Activated T-helper 9 cell treated with anti-CD3 and anti-CD28 coated beads, Interleukin-2, amount 50 U/mL, for 16 hours (primary cell): Measurements from ENCODE around the gene CUX1.
"Not testable (repeated sequence)": the region's sequence is repeated elsewhere in the genome, so short reads cannot be mapped to it uniquely, and the experiment has no call there.

Experiments used
- DNase-seq: peaks from one replicate; pipeline ENCODE4 v3.0.0-alpha.2; 2020; ENCODE audit warnings: low read depth

The CUX1 gene

GRCh38 chr7:101795461-101795860 lies 22.0 kb upstream of the CUX1 start:
- DNase-seq: no peak

- not testable (repeated sequence) for DNase-seq
Measured at GRCh38 chr7:101798173-101798572, 19.3 kb upstream of the CUX1 start.

- DNase-seq: no peak
Measured at GRCh38 chr7:101803203-101804087, 14.0 kb upstream of the CUX1 start.

GRCh38 chr7:101804088-101804963 lies 13.1 kb upstream of the CUX1 start:
- DNase-seq: no peak

GRCh38 chr7:101804967-101805366 lies 12.5 kb upstream of the CUX1 start:
- no peak for DNase-seq

DNA sequence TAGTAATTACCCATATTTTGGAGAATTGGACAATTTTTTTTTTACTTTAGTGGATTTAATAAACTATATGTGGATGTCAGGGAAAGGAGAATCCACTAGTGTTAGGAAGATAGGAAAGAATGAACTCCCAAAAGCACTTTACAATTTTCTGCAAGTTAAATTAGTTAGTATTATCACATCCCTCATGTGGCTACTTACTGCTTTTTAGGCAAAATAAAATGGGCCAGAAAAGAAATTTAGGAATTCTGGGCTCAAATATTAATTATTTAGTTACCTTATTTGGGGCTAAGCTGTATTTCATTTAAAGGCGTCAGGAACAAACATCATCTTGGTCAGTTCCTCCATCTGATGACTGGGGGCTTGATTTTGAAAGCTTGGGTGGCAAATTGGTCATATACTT lies 4.8 kb upstream of the CUX1 start:
- DNase-seq: no peak

- DNase-seq: no peak
Measured at GRCh38 chr7:101813402-101814019, 3.9 kb upstream of the CUX1 start.

- DNase-seq: peak; percentile 43
Measured at GRCh38 chr7:101814081-101814990, 3.1 kb upstream of the CUX1 start.

DNA sequence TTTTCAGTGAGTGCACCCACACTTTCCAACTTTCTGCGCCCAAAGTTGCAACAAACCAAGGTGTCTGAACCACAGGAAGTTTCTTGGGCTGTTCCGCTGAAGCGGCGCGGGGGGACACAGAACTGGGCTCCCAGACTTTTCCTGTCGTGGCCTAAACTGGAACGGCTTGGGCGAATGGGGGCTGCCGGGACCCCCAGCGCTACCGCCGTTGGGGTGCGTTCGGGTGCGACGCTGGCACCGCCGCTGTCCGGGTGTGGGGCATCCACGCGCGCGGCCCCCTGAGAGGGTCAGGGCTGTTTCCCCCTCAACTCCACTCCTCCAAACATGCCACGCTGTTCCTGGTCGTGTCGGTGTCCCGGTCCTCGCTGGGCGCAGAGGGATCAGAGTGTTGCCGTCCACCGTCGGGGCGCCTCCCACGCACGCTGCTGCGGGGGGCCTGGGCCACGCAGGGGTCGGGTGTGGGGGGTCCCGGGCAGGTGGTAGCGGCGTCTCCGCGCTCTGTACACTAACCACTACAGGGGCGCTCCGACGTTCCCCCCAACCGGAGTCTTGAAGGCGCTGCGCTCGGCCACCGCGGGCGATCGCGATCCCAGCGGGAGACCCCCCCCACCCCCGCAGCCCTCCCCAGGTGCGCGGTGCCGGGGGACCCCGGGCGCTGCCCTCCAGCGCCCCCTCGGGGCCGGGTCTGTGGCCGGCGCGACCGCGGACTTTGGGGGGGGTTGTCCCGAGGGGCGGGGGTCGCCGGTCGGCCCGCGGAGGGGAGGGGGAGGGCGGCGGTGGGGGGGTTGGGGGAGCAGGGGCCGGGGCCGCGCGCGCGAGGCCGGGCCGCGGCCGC lies 2.2 kb upstream of the CUX1 start:
- peak; percentile 59 for DNase-seq

DNA sequence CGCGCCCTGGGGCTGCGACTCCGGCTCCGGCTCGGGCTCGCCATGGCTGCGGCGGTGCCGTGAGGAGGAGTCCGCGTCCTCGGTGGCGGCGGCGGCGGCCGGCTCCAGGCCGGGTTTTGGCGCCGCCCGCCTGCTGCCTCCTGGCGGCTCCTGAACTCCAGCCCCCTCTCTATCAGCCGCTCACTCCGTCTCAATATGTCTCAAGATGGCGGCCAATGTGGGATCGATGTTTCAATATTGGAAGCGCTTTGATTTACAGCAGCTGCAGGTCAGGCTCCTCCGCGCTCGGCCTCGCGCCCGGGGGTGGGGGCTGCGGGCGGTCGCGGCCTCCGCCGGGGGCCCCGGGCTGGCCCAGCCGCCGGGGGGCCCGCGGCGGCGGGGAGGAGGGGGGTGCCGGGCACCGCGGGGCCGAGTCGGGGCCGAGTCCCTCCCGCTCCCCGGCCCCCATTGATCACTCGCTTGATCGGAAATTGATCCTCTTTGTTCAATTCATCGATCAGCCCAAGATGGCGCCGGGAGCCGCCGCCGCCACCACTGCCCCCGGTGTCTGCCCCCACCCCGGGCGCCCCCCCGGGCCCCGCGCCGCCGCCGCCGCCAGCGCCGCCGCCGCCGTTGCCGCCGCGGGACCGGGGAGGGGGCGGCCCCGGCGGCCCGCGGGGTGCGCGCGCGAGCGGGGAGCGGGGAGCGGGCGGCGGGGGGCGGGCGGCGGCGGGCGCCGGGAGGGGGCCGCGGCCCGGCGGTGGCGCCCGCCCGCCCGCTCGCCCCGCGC lies 1.4 kb upstream of the CUX1 start:
- peak; percentile 54 for DNase-seq

GRCh38 chr7:101816595-101817470 lies 593 bp upstream of the CUX1 start:
- DNase-seq: peak; percentile 12

GRCh38 chr7:101818287-101819071 lies 1.1 kb downstream of the CUX1 start:
- DNase-seq: no peak

DNA sequence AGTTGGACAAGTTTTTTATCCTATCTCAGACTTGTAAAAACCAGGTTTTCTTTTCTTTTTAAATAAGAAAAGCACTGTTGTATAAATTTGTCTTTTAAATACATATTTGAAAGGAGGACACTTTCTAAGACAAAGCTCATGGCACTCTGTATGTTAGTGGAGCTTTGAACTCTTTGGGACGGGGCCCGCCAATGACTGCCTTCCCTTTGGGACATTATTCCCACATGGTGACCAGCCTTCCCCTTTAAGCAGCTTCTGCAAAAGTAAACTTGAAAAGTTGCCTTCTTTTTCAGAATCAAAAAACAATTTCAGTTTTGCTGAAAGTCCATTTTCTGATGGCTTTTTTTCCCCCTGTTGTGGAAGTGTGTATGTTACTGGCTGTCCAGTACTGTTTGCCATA lies 1.8 kb downstream of the CUX1 start:
- DNase-seq: no peak

GRCh38 chr7:101819913-101820522 lies 2.6 kb downstream of the CUX1 start:
- no peak for DNase-seq

DNA sequence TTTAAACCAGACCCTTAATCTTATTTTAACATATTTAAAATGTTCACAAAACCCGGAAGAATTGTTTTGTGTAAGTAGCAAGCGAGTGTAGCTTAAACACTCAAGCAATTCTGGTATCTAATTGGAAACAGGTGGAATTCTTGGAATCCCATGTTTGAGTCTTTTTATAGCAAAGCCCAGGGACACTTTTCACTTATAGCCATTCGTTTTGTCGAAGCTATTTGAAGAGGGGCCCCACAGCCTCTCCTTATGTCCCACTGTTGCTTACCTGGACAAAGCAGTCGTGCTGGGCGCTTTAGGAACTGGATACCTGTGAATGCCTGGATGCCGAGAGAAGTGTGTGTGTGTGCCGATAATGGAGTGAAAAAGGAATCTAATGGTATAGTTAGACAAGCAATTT lies 3.3 kb downstream of the CUX1 start:
- DNase-seq: no peak

GRCh38 chr7:101822632-101823031 lies 5.2 kb downstream of the CUX1 start:
- not testable (repeated sequence) for DNase-seq

DNA sequence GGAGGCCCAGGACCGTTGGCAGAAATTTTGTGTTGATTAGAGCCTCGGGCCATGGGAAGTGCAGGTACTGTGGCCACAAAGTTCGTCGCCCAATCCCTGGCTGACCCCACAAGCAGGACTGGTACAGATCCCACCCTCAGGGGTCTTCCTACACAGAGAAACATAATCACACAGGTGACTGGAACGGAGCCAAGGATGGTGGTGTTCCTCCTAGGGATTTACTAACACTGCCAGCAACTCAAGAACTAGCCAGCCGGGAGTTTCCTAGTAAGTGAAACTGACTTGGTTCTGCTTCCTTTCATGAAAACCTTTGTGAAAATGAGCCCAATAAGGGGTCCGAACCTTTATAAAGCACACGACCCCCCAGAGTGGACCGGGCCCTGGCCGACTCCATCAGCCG lies 5.7 kb downstream of the CUX1 start:
- no peak for DNase-seq

- DNase-seq: no peak
Measured at GRCh38 chr7:101823596-101823995, 6.2 kb downstream of the CUX1 start.
